ENCODE results near the gene ZNF783.

The ZNF783 gene

DNA sequence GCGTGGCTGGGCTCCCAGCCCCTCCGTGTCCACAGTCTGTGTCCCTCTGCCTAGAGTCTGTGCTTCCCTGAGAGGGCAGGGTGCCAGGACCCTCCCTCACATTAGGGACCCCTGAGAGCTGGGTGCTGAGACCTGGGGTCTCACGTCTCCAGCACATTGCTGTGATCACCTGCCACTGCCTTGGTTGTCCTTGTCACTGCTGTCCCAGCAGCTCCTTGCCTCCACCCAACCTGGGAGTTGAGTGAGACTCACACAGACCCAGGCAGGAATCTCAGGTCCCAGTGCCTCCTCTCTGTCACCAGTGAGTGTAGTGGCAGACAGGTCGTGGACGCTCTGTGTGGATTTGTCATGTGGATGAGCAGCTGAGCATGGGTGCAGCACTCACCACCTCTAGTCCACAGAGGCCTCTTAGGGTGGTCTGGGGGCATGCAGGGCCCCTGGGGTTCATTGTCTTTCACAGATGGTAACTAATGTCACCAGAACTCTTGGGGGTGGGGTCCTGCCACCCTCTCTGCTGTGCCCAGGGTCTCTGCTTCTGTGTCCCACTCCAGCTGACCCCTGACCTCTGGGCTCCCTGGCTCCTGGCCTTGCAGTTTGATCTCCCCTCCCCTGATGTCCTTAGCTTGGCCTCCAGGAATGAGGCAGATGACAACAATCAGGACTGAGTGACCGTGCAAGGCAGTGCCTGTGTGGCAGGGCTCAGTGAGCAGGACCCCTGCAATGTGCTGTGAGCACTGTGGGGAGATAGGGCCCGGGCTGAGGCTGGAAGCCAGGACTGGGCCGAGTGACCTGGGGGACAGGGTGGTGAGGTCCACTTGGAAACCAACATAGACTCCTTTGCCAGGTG, 18.9 kb downstream of the ZNF783 start:
- no peak for DNase-seq (ENCODE audit: low read depth in 3 of 3, low spot score in 1 of 3)

DNA sequence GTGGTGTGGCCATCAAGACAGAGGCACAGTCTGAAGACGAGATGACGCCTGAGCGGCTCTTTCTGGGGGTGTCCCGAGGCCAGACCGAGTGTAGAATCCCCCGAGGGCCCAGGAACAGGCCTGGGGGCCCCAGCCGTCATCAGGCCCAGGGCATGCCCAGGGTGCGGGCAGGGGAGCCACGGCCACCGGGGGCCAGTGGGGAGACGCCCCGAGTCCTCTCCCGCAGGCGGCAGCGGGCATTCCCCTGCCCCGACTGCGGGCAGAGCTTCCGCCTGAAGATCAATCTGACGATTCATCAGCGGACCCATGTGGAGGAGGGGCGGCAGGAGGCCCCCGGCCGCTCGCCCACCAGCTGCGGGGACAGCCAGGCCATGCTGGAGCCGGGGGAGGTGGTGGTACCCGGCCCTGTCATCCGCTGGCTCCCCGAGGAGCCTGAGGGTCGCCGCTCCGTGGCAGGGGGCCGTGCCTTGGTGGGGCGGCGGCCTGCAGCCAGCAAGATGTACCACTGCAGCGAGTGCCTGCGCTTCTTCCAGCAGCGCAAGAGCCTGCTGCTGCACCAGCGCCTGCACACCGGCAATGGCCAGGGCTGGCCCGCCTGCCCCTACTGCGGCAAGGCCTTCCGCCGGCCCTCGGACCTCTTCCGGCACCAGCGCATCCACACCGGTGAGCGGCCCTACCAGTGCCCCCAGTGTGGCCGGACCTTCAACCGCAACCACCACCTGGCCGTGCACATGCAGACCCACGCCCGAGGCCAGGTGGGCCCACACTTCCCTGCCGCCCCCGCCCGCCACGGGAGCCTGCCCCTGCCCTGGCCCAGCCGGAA, 19.7 kb downstream of the ZNF783 start:
- DNase-seq (ENCODE audit: low read depth in 3 of 3, low spot score in 1 of 3), result no peak

DNA sequence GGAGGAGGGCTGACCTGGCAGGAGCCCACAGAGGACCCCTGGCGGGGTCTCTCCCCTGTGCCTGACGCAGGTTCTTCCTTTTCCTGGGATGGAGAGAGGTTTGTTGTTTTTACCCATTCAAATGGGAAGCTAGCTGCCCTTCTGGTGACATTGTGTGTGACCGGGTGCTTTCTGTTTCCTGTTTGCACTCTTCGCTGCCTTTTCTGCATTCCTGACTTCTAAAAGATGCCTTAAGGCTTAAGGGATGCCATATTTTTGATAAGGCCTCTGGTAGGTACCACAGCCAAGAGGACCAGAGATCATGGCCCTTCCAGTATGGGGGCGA, 20.3 kb downstream of the ZNF783 start:
- DNase-seq (ENCODE audit: low read depth in 3 of 3, low spot score in 1 of 3), result no peak

DNA sequence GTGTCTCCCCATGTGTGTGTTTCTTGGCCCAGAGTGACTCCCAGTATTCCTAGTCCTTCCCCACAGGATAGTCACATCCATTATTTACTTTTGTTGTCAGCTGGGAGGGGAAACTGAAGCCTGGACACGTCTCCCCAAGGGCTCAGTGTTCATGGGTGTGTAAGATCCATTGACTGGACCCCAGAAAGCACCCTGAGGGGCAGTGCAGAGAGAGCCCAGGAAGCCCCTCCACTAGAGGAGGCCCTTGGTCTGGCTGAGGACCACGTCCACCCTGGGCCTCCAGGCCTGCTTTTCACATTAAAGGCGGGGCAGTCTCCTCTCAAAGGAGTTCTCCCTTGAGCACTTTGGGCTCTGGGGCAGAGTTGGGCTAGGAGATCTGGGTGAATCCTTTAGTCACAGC, 21.3 kb downstream of the ZNF783 start:
- DNase-seq (ENCODE audit: low read depth in 3 of 3, low spot score in 1 of 3), result no peak

DNA sequence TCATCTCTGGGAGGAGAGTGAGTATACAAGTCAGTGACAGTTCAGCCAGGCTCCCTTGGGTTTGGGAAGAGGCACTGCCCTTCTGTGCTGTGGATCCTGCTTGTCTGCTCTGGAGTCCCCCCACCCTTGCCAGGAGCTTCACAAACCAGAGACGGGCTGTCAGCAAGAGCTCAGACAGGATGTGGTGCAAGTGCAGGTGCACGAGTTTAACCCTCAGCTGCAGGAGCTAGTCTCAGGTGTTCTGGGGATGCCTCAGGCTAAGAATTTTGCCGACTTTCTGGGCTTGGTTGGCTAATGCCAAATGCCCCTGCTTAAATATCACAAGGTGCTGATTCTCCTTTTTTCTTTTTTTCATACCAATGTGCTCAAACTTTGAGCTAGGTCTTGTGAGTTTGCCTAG, 22.3 kb downstream of the ZNF783 start:
- peak in 1 of 3 donors; percentile 34 for DNase-seq (ENCODE audit: low read depth in 3 of 3, low spot score in 1 of 3)

DNA sequence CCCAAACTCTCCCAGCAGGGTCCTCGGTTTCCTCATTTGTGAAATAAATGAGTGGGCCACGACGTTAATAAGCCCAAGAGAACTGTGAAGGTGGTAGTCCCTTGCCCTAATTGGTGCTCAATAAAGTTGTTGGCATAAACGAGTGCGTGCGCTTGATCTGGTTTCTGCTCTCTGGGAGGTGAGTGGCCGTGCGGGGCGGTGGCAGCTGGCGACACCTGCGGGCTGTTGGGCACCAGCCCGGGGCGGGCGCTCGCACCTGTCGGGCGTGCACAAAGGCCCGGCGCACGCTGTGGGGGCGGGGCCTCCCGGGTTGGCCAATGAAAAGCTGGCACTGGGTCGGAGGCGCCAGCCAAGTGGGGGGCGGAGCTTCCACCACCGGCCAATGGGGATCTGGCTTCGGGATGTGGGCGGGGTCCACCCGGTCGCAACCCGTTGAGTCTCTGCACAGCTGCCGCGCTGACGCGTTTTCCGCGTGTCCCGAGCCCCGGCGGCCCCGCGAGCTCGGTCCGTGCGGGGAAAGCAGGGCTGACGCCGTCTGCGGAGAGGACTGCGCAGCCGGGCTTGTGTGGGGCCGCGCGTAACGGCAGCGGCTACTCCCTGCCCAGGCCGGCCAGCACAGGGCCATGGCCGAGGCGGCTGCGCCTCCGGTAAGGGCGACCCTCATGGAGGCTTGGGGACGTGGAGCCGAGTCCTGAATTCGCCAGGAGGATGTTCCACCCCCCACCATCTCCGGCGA, 23.0 kb downstream of the ZNF783 start:
- peak; percentile 96 to 98 (median 96) for DNase-seq (ENCODE audit: low read depth in 3 of 3, low spot score in 1 of 3)

DNA sequence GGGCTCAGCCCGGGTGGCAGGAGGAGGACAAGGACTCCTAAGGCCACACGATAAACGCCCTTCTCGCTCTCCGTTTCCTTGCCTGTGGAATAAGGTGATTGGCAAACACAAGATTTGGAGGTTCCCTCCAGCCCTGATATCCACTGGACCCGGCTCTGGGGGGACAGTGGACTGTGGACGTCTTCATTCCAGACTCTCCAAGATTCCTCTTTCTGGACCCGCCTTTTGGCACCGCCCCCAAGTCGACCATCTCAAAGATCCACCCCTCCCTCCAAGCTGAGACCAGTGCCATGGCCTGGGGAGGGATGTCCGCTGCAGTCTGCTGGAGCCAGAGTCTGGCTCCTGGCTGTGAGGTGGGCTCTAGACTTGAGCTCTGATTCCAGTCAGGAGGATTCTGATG, 23.6 kb downstream of the ZNF783 start:
- DNase-seq (ENCODE audit: low read depth in 3 of 3, low spot score in 1 of 3), result no peak

DNA sequence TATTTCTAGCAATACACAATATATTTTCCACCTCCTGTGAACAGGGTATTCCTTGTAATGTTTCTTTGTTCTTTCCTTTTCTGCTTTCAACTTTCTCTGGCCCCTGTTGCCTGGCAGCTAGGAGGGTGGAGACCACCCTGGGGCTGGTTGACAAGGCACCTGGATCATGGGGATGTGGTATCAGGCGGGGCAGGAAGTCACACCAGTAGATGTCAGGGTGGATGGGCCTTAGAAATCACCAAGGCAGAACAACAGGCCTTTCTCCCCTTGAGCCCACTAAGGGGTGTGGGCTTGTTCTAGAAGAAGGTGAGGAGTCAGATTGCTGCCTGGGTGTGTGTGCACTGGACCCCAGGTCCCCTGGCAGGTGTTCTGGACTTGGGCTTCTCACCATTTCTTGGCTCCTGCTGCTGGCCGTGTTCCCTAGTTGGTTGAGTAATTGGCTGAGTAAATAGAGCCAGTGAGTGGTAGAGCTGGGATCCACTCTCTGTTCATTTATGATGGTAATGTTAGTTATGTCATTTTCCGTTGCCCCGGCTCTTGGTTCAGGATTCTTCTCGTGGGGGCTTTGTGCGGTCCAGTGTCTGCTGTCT, 24.9 kb downstream of the ZNF783 start:
- DNase-seq (ENCODE audit: low read depth in 3 of 3, low spot score in 1 of 3), result no peak

DNA sequence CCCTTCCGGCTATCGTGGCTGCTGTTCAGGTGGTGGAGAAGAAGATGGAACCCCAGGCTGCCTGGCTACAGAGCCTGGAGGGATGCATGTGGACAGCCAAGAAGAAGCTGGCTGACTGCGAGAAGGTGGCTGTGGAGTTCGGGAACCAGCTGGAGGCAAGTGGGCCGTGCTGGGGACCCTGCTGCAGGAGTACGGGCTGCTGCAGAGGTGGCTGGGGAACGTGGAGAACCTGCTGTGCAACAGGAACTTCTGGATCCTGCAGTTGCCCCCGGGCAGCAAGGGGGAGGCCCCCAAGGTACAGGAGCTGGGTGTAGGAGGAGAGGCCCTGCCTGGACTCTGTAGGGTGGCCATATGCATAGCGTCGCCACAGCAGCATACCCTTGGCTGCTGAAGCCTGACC, 25.6 kb downstream of the ZNF783 start:
- no peak for DNase-seq (ENCODE audit: low read depth in 3 of 3, low spot score in 1 of 3)

DNA sequence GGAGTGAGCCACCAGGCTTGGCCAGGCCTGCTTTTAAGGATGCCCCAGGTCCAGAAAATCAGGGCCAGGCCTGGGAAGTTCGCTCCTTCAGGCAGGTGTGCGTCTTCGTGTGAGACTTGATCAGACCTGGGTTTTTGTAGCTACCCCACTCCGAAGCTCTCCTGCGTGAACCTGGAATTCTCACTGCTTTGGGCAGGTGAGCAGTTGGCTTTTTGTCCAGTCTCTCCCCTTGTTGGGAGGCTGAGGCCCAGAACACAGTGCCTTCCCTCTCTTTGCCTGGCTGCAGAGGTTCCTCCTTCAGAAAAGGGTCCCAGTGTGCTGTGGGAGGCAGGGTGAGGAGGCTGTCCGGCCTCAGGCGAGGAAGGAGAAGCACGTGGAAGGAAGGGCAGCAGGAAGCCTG, 27.3 kb downstream of the ZNF783 start:
- DNase-seq (ENCODE audit: low read depth in 3 of 3, low spot score in 1 of 3), result no peak

DNA sequence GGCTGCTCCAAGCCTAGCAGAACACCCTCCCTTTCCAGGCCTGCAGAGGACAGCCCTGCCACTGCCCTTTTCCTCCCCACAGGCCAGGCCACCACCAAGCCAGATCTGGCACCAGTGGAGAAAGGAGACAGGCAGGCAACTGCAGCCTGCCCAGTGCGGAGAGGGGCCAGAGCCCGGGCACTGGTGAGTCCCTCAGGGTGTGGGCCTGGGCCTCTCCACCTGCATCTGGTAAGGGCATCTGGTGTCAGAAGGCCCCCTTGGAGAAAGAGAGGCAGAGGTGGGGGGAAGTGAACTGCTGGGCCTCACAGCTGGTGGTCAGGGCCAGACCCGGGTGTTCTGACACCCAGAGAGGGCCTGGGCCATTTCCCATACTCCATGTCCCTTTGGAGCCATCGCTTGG, 27.9 kb downstream of the ZNF783 start:
- DNase-seq (ENCODE audit: low read depth in 3 of 3, low spot score in 1 of 3), result no peak

DNA sequence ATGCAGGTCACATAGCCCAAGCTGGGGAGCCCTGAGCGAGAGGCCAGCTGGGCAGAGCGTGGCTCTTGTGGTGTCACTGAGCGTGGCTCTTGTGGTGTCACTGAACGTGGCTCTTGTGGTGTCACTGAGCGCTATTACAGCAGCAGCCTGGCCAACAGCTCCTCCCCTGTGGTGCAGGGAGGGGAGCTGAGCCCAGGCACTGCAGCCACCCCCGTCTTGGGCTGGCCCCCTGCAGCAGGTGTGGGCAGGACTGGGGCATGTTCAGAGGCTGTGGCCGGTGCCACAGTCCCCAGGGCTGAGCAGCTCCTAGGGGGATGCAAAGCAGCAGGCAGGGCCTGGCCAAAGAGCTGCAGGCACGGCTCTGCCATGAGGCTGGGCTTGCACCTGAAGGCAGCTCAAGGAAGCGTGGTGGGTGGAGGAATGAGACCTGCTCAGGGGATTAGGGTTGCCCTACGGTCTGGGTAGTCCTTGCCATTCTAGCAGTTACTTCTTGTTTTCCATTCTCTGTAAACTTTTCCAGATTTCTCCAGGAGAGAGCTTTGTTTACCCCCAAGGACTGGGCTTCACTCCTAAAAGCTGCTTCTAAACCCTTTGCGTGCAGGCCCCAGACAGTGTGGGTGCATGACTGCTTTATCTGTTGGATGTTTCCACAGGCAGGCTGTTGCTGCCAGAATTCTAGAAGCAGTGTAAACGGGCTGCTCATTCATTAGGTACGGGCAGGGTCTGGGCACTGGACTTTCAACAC, 29.2 kb downstream of the ZNF783 start:
- no peak for DNase-seq (ENCODE audit: low read depth in 3 of 3, low spot score in 1 of 3)

DNA sequence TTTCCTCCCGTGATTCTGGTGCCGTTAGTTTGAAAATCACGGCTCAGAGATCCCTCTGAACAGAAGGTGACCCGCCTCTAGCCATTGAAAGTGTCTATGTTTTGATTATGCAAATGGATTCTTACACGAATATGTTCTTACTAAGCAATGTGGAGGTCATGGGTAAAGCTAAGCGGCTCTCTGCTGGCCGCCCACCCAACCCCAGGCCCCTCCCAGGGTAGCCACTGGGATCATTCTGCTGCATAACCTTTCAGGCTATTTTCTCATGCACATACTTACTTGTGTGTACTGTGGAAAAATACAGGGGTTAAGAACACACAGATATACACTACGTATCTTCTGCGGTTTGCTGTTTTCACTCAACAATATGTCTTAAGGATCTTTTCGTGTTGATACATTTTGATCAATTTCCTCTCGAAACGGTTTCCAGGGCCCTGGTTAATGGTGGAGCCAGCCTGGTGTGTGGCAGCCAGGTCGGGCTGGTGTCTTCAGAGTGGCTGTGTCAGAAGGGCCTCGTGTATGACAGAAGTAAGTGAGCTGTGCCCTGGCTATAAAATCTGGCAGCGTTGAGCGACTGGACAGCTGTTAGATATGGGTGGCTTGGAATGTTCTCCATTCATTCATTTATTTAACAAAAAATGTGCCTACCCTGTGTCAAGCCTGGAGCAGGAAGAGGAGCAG, 29.9 kb downstream of the ZNF783 start:
- no peak for DNase-seq (ENCODE audit: low read depth in 3 of 3, low spot score in 1 of 3)

DNA sequence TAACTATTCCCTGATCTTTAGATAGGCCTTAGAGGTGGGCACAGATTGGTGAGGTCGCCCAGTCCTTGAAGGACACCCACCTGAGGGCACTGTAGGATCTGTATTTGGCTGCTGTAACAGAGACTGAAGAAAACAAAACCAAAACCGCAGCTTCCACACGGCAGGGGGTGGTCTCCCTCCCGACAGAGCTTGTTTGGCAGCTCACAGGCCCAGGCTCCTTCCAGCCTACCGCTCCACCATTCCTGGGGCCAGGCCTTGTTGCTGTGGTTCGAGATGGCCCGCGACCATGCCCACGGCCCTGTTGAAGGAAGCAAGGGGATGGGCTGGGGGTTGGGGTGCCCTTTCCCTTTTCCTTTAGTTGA, 30.4 kb downstream of the ZNF783 start:
- DNase-seq (ENCODE audit: low read depth in 3 of 3, low spot score in 1 of 3), result no peak

DNA sequence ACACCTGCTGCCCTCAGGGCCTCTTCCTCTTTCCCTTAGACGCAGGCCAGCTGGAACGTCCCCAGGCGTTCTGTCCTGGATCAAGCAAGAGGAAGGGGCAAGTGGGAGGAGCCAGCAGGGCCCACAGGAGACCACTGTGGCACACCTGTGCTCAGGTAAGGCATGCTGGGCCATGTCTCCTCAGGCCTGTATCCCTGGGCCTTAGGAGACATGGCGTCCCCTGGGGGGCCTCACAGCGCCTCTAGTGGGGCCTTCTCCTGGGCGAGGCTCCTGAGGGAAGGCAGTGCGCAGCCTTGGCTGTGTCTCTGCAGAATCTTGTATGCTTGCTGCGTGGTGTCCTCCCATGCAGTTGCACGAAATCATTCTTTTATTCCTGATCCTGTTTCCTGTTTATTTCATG, 31.3 kb downstream of the ZNF783 start:
- no peak for DNase-seq (ENCODE audit: low read depth in 3 of 3, low spot score in 1 of 3)

DNA sequence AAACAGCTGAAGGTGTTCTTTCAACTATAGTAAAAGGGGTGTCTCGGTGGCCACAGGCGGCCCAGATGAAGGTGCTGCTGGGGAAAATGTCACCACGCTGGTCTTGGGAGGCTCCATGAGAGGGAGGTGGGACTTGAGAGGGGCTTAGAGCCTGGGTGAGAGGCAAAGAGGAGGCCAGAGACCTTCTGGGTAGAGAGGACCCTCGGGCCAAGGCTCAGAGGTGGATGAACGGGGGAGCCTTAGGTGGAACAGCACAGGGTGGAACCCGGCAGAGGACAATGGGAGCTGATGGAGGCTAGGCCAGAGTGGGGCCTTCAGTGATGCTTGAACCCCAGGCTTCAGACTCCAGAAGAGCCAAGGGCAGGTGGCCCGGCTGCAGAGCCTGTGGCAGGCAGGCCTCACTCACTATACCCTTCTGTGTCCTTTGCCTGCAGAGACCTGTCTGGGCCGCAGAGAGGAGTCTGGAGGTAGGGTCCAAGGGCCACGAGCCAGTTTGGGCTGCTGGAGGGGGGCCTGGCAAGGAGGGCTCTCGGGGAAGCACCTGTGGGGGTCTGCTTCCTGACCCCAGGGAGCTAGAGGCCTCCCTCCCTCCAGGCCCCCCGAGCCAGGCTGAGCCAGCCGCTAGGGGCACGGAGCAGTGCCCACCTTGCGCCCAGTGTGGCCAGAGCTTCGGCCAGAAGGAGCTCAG, 32.1 kb downstream of the ZNF783 start:
- DNase-seq (ENCODE audit: low read depth in 3 of 3, low spot score in 1 of 3), result no peak

DNA sequence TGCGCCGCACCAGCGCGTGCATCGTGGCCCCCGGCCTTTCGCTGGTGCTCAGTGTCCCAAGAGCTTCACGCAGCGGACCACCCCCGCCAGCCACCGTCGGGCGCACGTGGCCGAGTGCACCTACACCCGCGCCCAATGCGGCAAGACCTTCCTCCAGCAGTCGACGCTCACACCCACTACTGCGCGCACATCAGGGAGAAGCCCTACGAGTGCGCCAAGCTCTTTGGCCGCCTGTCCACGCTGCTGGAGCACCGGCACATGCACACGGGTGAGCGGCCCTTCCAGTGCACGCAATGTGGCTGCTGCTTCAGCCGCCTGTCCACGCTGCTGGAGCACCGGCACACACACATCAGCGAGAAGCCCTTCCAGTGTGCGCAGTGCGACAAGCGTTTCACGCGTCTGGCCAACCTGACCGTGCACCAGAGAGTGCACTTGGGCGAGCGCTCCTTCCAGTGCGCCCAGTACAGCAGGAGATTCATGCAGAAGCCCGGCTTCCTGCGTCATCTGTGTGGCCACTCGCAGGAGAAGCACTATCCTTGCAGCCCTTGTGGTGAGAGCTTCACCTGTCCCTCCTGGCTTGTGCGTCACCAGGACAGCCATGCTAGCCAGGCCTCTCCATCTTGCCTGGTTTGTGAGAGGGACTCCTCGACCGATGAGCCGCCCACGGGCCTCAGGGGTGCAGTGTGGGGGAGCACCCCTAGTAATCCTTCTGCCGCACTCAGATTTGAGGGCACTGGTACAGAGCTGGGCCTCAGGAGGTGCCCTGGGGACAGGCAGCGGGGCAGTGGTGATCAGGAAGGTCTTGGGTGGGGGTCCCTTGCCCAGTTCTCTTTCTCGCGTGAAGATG, 32.9 kb downstream of the ZNF783 start:
- no peak for DNase-seq (ENCODE audit: low read depth in 3 of 3, low spot score in 1 of 3)

DNA sequence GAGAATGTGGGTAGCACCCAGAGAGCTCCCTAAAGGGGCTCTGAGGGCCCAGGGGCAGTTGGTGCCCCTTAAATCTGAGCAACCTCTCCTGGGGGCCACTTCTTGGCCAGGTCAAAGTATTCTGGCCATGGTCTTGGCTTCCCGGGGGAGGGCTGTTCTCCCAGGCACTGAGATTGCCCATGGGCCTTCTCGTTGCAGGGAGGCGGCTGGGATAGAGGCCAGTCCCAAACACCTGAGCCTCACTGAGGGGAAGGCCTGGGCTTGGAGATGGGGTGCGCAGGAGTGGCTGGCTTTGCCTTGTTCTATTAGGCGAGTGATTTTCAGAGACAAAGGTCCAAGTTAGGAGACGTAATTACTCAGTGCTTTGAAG, 33.5 kb downstream of the ZNF783 start:
- DNase-seq (ENCODE audit: low read depth in 3 of 3, low spot score in 1 of 3), result no peak

DNA sequence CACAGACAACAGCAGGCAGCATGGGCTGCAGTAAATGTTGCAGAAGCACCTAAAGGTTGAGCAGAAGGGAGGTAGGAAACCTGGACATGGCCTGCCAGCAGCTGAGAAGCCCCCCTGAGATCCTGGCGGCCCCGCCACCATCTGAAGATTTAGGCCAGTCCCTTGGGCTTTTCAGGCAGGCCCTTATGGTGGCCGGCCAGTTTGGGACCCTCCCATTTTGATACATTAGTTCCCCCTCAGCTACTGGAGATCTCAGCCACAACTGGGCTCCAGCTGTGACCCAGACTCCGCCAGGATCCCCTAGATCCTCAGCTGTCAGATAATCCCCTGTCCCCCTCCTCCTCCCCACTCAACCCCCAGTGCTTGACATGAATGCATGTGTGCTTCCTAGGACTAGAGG, 34.4 kb downstream of the ZNF783 start:
- DNase-seq (ENCODE audit: low read depth in 3 of 3, low spot score in 1 of 3), result no peak

Data from stimulated activated CD4-positive, alpha-beta T cell treated with anti-CD3 and anti-CD28 coated beads, TNF-alpha, amount 100 ng/mL, for 1 hour (primary cell).